NCI-H146 treated with DMSO at 0.1 percent for 48 hours (cell line): Measurements from ENCODE around the gene MBD2.
"Not testable (repeated sequence)": the region's sequence is repeated elsewhere in the genome, so short reads cannot be mapped to it uniquely, and the experiment has no call there.

Source experiments
- DNase-seq: peaks from one replicate; lab custom pipeline; 2025; ENCODE audit not compliant: unreplicated experiment; lab: John Stamatoyannopoulos, UW

Gene MBD2

GRCh38 chr18:54238173-54238936 is 13.9 kb upstream of the MBD2 start:
- DNase-seq = no peak

- no peak for DNase-seq
Measured at GRCh38 chr18:54235871-54236270, 11.4 kb upstream of the MBD2 start.

GRCh38 chr18:54233747-54234146 is 9.3 kb upstream of the MBD2 start:
- no peak for DNase-seq

GRCh38 chr18:54233228-54233625 is 8.8 kb upstream of the MBD2 start:
- DNase-seq = no peak

- DNase-seq = no peak
Measured at GRCh38 chr18:54232485-54233227, 8.2 kb upstream of the MBD2 start.

- no peak for DNase-seq
Measured at GRCh38 chr18:54229421-54230059, 5.1 kb upstream of the MBD2 start.

GRCh38 chr18:54228364-54228763 is 3.9 kb upstream of the MBD2 start:
- DNase-seq = no peak

GRCh38 chr18:54223568-54224241 is 764 bp downstream of the MBD2 start:
- peak; percentile 73 for DNase-seq

GRCh38 chr18:54222922-54223567 is 1.4 kb downstream of the MBD2 start:
- peak; percentile 73 for DNase-seq

- DNase-seq = no peak
Measured at GRCh38 chr18:54220406-54220805, 4.1 kb downstream of the MBD2 start.

GRCh38 chr18:54218803-54219202 is 5.7 kb downstream of the MBD2 start:
- not testable (repeated sequence) for DNase-seq

GRCh38 chr18:54218299-54218698 is 6.2 kb downstream of the MBD2 start:
- no peak for DNase-seq

GRCh38 chr18:54217624-54218023 is 6.8 kb downstream of the MBD2 start:
- no peak for DNase-seq

- no peak for DNase-seq
Measured at GRCh38 chr18:54215069-54215468, 9.4 kb downstream of the MBD2 start.

GRCh38 chr18:54210463-54210862 is 14.0 kb downstream of the MBD2 start:
- DNase-seq = no peak

- DNase-seq = no peak
Measured at GRCh38 chr18:54209471-54210180, 14.8 kb downstream of the MBD2 start.

- no peak for DNase-seq
Measured at GRCh38 chr18:54206447-54206846, 18.0 kb downstream of the MBD2 start.

GRCh38 chr18:54205959-54206358 is 18.5 kb downstream of the MBD2 start:
- no peak for DNase-seq

- not testable (repeated sequence) for DNase-seq
Measured at GRCh38 chr18:54205448-54205847, 19.0 kb downstream of the MBD2 start.

- no peak for DNase-seq
Measured at GRCh38 chr18:54204883-54205282, 19.6 kb downstream of the MBD2 start.
